ENCODE results near the gene FREY1.

- TF ChIP-seq TAF1 (IDR thresholded peaks at IDR 0.05; ENCODE audit: low read depth) (no peak), YY1 (IDR thresholded peaks at IDR 0.05; ENCODE audit: low read depth) (no peak)
Measured at GRCh38 chr11:45925550-45925949, 18.5 kb upstream of the FREY1 start.
